GM12801 (cell line): ENCODE data around the gene PPP4R3B.

ENCODE experiments used
- CTCF ChIP-seq: IDR thresholded peaks from one replicate; pipeline ENCODE4 v1.5.1; 2011; ENCODE audit warnings: control low read depth; ENCODE audit not compliant: insufficient read length; ENCODE audit errors: extremely low read depth

PPP4R3B gene

GRCh38 chr2:55620123-55620779 lies 2.8 kb upstream of the PPP4R3B start:
- no peak for TF ChIP-seq CTCF

- TF ChIP-seq CTCF = no peak
Measured at GRCh38 chr2:55618275-55619055, 1.0 kb upstream of the PPP4R3B start.

GRCh38 chr2:55618025-55618274 lies 528 bp upstream of the PPP4R3B start:
- no peak for TF ChIP-seq CTCF

GRCh38 chr2:55616551-55617174 lies 759 bp downstream of the PPP4R3B start:
- TF ChIP-seq CTCF = no peak

- TF ChIP-seq CTCF = no peak
Measured at GRCh38 chr2:55611997-55612396, 5.4 kb downstream of the PPP4R3B start.

GRCh38 chr2:55610954-55611743 lies 6.3 kb downstream of the PPP4R3B start:
- TF ChIP-seq CTCF = no peak

- no peak for TF ChIP-seq CTCF
Measured at GRCh38 chr2:55609938-55610578, 7.4 kb downstream of the PPP4R3B start.
